CD14-positive monocyte (primary cell): ENCODE measurements around the gene IRS1. TPM values are rescaled to one million over a fixed set of nuclear protein-coding genes. Genes with fewer than 3 reads are reported as not detected.

Experiments
- DNase-seq, 3 donors: peaks; one replicate each; pipeline ENCODE4 v3.0.0-alpha.2; 2011 to 2022
- H2AFZ ChIP-seq: 2 replicates; pipeline ENCODE4 v1.6.0; 2012; ENCODE audit warnings: mild to moderate bottlenecking, low read depth, low read length, inconsistent platforms; ENCODE audit not compliant: insufficient read depth, poor library complexity, severe bottlenecking
- H3K27ac ChIP-seq, 2 donors: 1 replicate in 1 of 2; 2 replicates in 1 of 2; pipeline ENCODE4 v1.5.1; 2012 to 2013; ENCODE audit warnings: low read length in 2 of 2, control low read depth in 1 of 2, inconsistent platforms in 1 of 2, low read depth in 1 of 2, mild to moderate bottlenecking in 1 of 2
- H3K27me3 ChIP-seq, 2 donors: one replicate each; pipeline versions ENCODE4 v1.6.0 to v1.6.1; 2011 to 2013; ENCODE audit warnings: low read length in 2 of 2; ENCODE audit not compliant: control insufficient read depth in 2 of 2, insufficient read depth in 2 of 2
- H3K36me3 ChIP-seq, 2 donors: replicated peaks in 1 of 2; 1 replicate in 1 of 2; 2 replicates in 1 of 2; pipeline versions ENCODE4 v1.5.1 to v1.6.1; 2012 to 2013; ENCODE audit warnings: low read length in 2 of 2, control low read depth in 1 of 2, inconsistent platforms in 1 of 2, mild to moderate bottlenecking in 1 of 2; ENCODE audit not compliant: insufficient read depth in 2 of 2, control insufficient read depth in 1 of 2
- H3K4me1 ChIP-seq, 2 donors: 1 replicate in 1 of 2; 2 replicates in 1 of 2; pipeline versions ENCODE4 v1.5.1 to v1.6.1; 2012 to 2013; ENCODE audit warnings: low read length in 2 of 2, control low read depth in 1 of 2, inconsistent platforms in 1 of 2, mild to moderate bottlenecking in 1 of 2, moderate library complexity in 1 of 2; ENCODE audit not compliant: insufficient read depth in 2 of 2, control insufficient read depth in 1 of 2
- H3K4me2 ChIP-seq: replicated peaks from 2 replicates; pipeline ENCODE3; 2012; ENCODE audit warnings: low read length, moderate library complexity, mild to moderate bottlenecking; ENCODE audit not compliant: poor library complexity, severe bottlenecking; ENCODE audit errors: extremely low read depth
- H3K4me3 ChIP-seq, 3 experiments: fragments of 200-600 bp in 1 of 3; sonication (generic) in 1 of 3; replicated peaks in 1 of 3; 1 replicate in 2 of 3; 2 replicates in 1 of 3; pipeline ENCODE4 v1.5.1; 2011 to 2013; ENCODE audit warnings: low read length in 3 of 3, mild to moderate bottlenecking in 3 of 3, control low read depth in 2 of 3, low read depth in 2 of 3, inconsistent platforms in 1 of 3, moderate library complexity in 1 of 3
- H3K79me2 ChIP-seq: 2 replicates; pipeline ENCODE4 v1.6.0; 2012; ENCODE audit warnings: mild to moderate bottlenecking, control low read depth, inconsistent platforms, low read length, moderate library complexity; ENCODE audit not compliant: insufficient read depth
- H3K9ac ChIP-seq: 2 replicates; pipeline ENCODE4 v1.6.0; 2017; ENCODE audit warnings: low read length, mild to moderate bottlenecking; ENCODE audit not compliant: insufficient read depth, poor library complexity, severe bottlenecking
- H3K9me3 ChIP-seq, 2 donors: replicated peaks in 1 of 2; 1 replicate in 1 of 2; 2 replicates in 1 of 2; pipeline versions ENCODE4 v1.5.1 to v1.6.1; 2012 to 2013; ENCODE audit warnings: low read length in 2 of 2, control low read depth in 1 of 2; ENCODE audit not compliant: control insufficient read depth in 1 of 2, insufficient read depth in 1 of 2
- H4K20me1 ChIP-seq: 2 replicates; pipeline ENCODE4 v1.6.0; 2012; ENCODE audit warnings: mild to moderate bottlenecking, low read length, control low read depth, moderate library complexity; ENCODE audit not compliant: insufficient read depth
- H3K27ac Mint-ChIP-seq, 7 donors: one replicate each; pipeline ENCODE4 v1.8.0; 2020; ENCODE audit warnings: mild to moderate bottlenecking in 7 of 7, mixed read lengths in 7 of 7, moderate library complexity in 6 of 7, inconsistent platforms in 2 of 7
- H3K27me3 Mint-ChIP-seq, 3 donors: one replicate each; pipeline ENCODE4 v1.8.0; 2021 to 2022; ENCODE audit warnings: low read depth in 3 of 3, mild to moderate bottlenecking in 3 of 3, mixed read lengths in 3 of 3, moderate library complexity in 3 of 3, inconsistent platforms in 1 of 3
- H3K36me3 Mint-ChIP-seq, 2 donors: one replicate each; pipeline ENCODE4 v1.8.0; 2020; ENCODE audit warnings: mixed read lengths in 2 of 2, inconsistent platforms in 1 of 2, mild to moderate bottlenecking in 1 of 2
- H3K4me1 Mint-ChIP-seq: one replicate; pipeline ENCODE4 v1.8.0; 2020; ENCODE audit warnings: mild to moderate bottlenecking, mixed read lengths
- H3K4me3 Mint-ChIP-seq, 2 donors: one replicate each; pipeline ENCODE4 v1.8.0; 2020; ENCODE audit warnings: mild to moderate bottlenecking in 2 of 2, mixed read lengths in 2 of 2, moderate library complexity in 1 of 2
- H3K9me3 Mint-ChIP-seq, 7 donors: one replicate each; pipeline ENCODE4 v1.8.0; 2020 to 2022; ENCODE audit warnings: mixed read lengths in 7 of 7, mild to moderate bottlenecking in 6 of 7, moderate library complexity in 6 of 7, inconsistent platforms in 2 of 7
- CTCF ChIP-seq: fragments of 200-600 bp; IDR thresholded peaks from one replicate; pipeline ENCODE4 v1.8.0; 2022; ENCODE audit warnings: antibody characterized with exemption, mild to moderate bottlenecking
- WGBS: methylation state at CpG from one replicate; pipeline ENCODE4 v1.1.5; 2013; ENCODE audit warnings: missing lambda C conversion rate; ENCODE audit not compliant: insufficient coverage; 5-methylcytosine and 5-hydroxymethylcytosine counted together
- intact Hi-C, 2 donors: fragments of 100-400 bp; cut with micrococcal nuclease; formaldehyde crosslinking; loops; one replicate each; pipeline versions ENCODE4 v1.15.0 to v1.15.1; 2023
- polyA plus RNA-seq, 3 donors: library from polyadenylated mRNA; depleted of rRNA in 1 of 3; unstranded in 2 of 3; stranded (reverse) in 1 of 3; fragments of 300-500 nt in 2 of 3; fragments of >200 nt in 1 of 3; fragmentation: Illumina TruSeq in 2 of 3; gene quantifications; 1 replicate in 2 of 3; 2 replicates in 1 of 3; pipeline ENCODE4 v1.2.3, GENCODE V29; 2012 to 2021

IRS1 gene
- polyA plus RNA-seq, 3 donors, result 0.10 to 0.19 TPM; not detected in 1

GRCh38 chr2:226687641-226688253 is 111.9 kb downstream of the IRS1 start:
- Mint-ChIP-seq H3K27me3 (peaks cover 5 to 19% (median 6%) of the 10 kb centered on the region in 3 donors), H3K9me3 (peaks cover 0 to 4% (median 2%) of the 10 kb centered on the region in 7 donors), H3K4me3 (no peak overlapping the region), H3K4me1 (no peaks in the 10 kb centered on the region), H3K36me3 (no peaks in the 10 kb centered on the region), H3K27ac (no peak overlapping the region)
- no peaks in the 10 kb centered on the region for H3K4me1 ChIP-seq
- no peak for DNase-seq
- H3K4me3 ChIP-seq, result no peak overlapping the region
- no CpG with 5 or more reads among the region's 2 CpGs for WGBS
- H3K79me2 ChIP-seq, result no peaks in the 10 kb centered on the region
- no peak overlapping the region for H2AFZ ChIP-seq
- H3K9me3 ChIP-seq, result no peaks in the 10 kb centered on the region
- no peak overlapping the region for H3K27ac ChIP-seq
- intact Hi-C loops, result no loop called here
- H3K4me2 ChIP-seq, result no peak overlapping the region
- H3K9ac ChIP-seq, result no peak overlapping the region
- H3K27me3 ChIP-seq, result peaks cover 5 to 7% of the 10 kb centered on the region in 2 donors
- no peak for TF ChIP-seq CTCF
- no peaks in the 10 kb centered on the region for H4K20me1 ChIP-seq
- no peaks in the 10 kb centered on the region for H3K36me3 ChIP-seq

GRCh38 chr2:226684563-226684959 is 115.1 kb downstream of the IRS1 start:
- peaks cover 0 to 6% (median under 1%) of the 10 kb centered on the region in 7 donors for H3K9me3 Mint-ChIP-seq
- intact Hi-C loops, result no loop called here
- no peak for TF ChIP-seq CTCF
- DNase-seq, result no peak
- Histone ChIP-seq H4K20me1 (no peaks in the 10 kb centered on the region), H3K27me3 (peaks cover 0 to 2% of the 10 kb centered on the region in 2 donors), H2AFZ (no peak overlapping the region), H3K36me3 (no peaks in the 10 kb centered on the region), H3K79me2 (no peaks in the 10 kb centered on the region), H3K4me2 (no peak overlapping the region), H3K27ac (no peak overlapping the region), H3K9me3 (no peaks in the 10 kb centered on the region), H3K9ac (no peak overlapping the region), H3K4me1 (no peaks in the 10 kb centered on the region), H3K4me3 (no peak overlapping the region)
- H3K36me3 Mint-ChIP-seq, result no peaks in the 10 kb centered on the region
- peaks cover 1 to 7% (median 6%) of the 10 kb centered on the region in 3 donors for H3K27me3 Mint-ChIP-seq
- H3K4me3 Mint-ChIP-seq, result no peak overlapping the region
- 75% methylated on average over 4 of the region's 4 CpGs for WGBS
- H3K4me1 Mint-ChIP-seq, result no peaks in the 10 kb centered on the region
- H3K27ac Mint-ChIP-seq, result no peak overlapping the region
